ENCODE measurements around the gene TRAPPC2. TPM values are rescaled to one million over a fixed set of nuclear protein-coding genes. Genes with fewer than 3 reads are reported as not detected.

TRAPPC2 gene
- total RNA-seq, 2 experiments from 2014 or later, result 22.2 to 27.0 TPM

GRCh38 chrX:13699183-13699826, 35.1 kb downstream of the TRAPPC2 start:
- TF ChIP-seq, protein P1, sequence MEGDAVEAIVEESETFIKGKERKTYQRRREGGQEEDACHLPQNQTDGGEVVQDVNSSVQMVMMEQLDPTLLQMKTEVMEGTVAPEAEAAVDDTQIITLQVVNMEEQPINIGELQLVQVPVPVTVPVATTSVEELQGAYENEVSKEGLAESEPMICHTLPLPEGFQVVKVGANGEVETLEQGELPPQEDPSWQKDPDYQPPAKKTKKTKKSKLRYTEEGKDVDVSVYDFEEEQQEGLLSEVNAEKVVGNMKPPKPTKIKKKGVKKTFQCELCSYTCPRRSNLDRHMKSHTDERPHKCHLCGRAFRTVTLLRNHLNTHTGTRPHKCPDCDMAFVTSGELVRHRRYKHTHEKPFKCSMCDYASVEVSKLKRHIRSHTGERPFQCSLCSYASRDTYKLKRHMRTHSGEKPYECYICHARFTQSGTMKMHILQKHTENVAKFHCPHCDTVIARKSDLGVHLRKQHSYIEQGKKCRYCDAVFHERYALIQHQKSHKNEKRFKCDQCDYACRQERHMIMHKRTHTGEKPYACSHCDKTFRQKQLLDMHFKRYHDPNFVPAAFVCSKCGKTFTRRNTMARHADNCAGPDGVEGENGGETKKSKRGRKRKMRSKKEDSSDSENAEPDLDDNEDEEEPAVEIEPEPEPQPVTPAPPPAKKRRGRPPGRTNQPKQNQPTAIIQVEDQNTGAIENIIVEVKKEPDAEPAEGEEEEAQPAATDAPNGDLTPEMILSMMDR (conservative IDR thresholded peaks at IDR 0.05; ENCODE audit: low read length), result no peak
- TF ChIP-seq EZH2phosphoT487 (IDR thresholded peaks at IDR 0.05; ENCODE audit: borderline replicate concordance, low read depth, low read length), result no peak
- intact Hi-C loops (cut with micrococcal nuclease; ENCODE audit: unreplicated experiment), result loop anchor here (5.0 kb wide), 1 partner anchor 33 kb away; the partner anchor contains the start of genes OFD1 and TRAPPC2
- H3K4me2 ChIP-seq (ENCODE audit: low read length), result peak overlapping the region; percentile 70
- H3K36me3 ChIP-seq (ENCODE audit: insufficient read depth, low read length), result peaks cover 7% of the 10 kb centered on the region
- peaks cover 44% of the 10 kb centered on the region for H3K4me1 ChIP-seq (ENCODE audit: insufficient read depth, low read length, poor library complexity, severe bottlenecking)
- no peak for DNase-seq (ENCODE audit: low spot score)
- peak overlapping the region; percentile 16 for H3K4me3 ChIP-seq (ENCODE audit: low read depth, low read length, poor library complexity, severe bottlenecking)
- ChIA-PET CTCF (ENCODE audit: unreplicated experiment) (interaction anchor here (0.9 kb wide), 1 partner anchor 35 kb away, joined by 3 read pairs; the partner anchor contains the start of genes OFD1 and TRAPPC2), POLR2A (interaction anchor here (0.6 to 5.1 kb wide), 11 partner anchors 12 to 743 kb away, joined by 3 to 43 read pairs (median 3); partner anchors contain the start of genes OFD1, RAB9A and TRAPPC2)
- no peak overlapping the region for H2AFZ ChIP-seq (ENCODE audit: low read length)
- no peaks in the 10 kb centered on the region for H3K9me2 ChIP-seq (ENCODE audit: insufficient read depth, low read length)
- no peak overlapping the region for H3K27ac ChIP-seq (ENCODE audit: low read depth, low read length, poor library complexity, severe bottlenecking)
- peaks cover 70% of the 10 kb centered on the region for H3K79me2 ChIP-seq (ENCODE audit: insufficient read depth, low read depth, low read length)
- peaks cover 16% of the 10 kb centered on the region; the same call in 1 of the 2 replicates for H4K20me1 ChIP-seq (ENCODE audit: insufficient read depth, low read length)
- H3K9me3 ChIP-seq (ENCODE audit: low read length), result no peaks in the 10 kb centered on the region
- BruUV-seq (replicated peaks), result no TSS peak

- H3K36me3 ChIP-seq (ENCODE audit: insufficient read depth, low read length), result no peaks in the 10 kb centered on the region; the same call in 1 of the 2 replicates
- CTCF ChIA-PET (ENCODE audit: unreplicated experiment), result no interaction called here
- peak overlapping the region; percentile 70 for H3K4me2 ChIP-seq (ENCODE audit: low read length)
- H2AFZ ChIP-seq (ENCODE audit: low read length), result no peak overlapping the region
- TF ChIP-seq EZH2phosphoT487 (IDR thresholded peaks at IDR 0.05; ENCODE audit: borderline replicate concordance, low read depth, low read length), result no peak
- TF ChIP-seq, protein P1 (conservative IDR thresholded peaks at IDR 0.05; ENCODE audit: low read length), result no peak
- no TSS peak for BruUV-seq (replicated peaks)
- no peaks in the 10 kb centered on the region for H3K9me3 ChIP-seq (ENCODE audit: low read length)
- H3K4me1 ChIP-seq (ENCODE audit: insufficient read depth, low read length, poor library complexity, severe bottlenecking), result peaks cover 52% of the 10 kb centered on the region
- H3K27ac ChIP-seq (ENCODE audit: low read depth, low read length, poor library complexity, severe bottlenecking), result no peak overlapping the region
- H3K4me3 ChIP-seq (ENCODE audit: low read depth, low read length, poor library complexity, severe bottlenecking), result no peak overlapping the region
- peaks cover 16% of the 10 kb centered on the region; the same call in 1 of the 2 replicates for H4K20me1 ChIP-seq (ENCODE audit: insufficient read depth, low read length)
- no peaks in the 10 kb centered on the region for H3K9me2 ChIP-seq (ENCODE audit: insufficient read depth, low read length)
- DNase-seq (ENCODE audit: low spot score), result no peak
- H3K79me2 ChIP-seq (ENCODE audit: insufficient read depth, low read depth, low read length), result peaks cover 79% of the 10 kb centered on the region
- POLR2A ChIA-PET, result interaction anchor here (0.7 to 5.1 kb wide), 10 partner anchors 9 to 43 kb away, joined by 3 to 43 read pairs (median 4); partner anchors contain the start of genes OFD1, RAB9A and TRAPPC2
- intact Hi-C loops (cut with micrococcal nuclease; ENCODE audit: unreplicated experiment), result loop anchor here (5.0 kb wide), 1 partner anchor 34 kb away; the partner anchor contains the start of genes OFD1 and TRAPPC2
Observed at GRCh38 chrX:13698432-13698831, 36.0 kb downstream of the TRAPPC2 start.
